Epithelial cell of alveolus of lung (primary cell): ENCODE results near the gene EFCAB5. TPM values are rescaled to one million over a fixed set of nuclear protein-coding genes. Genes with fewer than 3 reads are reported as not detected.

Source experiments
- total RNA-seq: library from RNA; depleted of rRNA; stranded (reverse); fragments of >200 nt; gene quantifications from 2 replicates; pipeline ENCODE4 v1.2.1, GENCODE V29; 2015

The EFCAB5 gene
- not detected in 2 replicates for total RNA-seq

DNA sequence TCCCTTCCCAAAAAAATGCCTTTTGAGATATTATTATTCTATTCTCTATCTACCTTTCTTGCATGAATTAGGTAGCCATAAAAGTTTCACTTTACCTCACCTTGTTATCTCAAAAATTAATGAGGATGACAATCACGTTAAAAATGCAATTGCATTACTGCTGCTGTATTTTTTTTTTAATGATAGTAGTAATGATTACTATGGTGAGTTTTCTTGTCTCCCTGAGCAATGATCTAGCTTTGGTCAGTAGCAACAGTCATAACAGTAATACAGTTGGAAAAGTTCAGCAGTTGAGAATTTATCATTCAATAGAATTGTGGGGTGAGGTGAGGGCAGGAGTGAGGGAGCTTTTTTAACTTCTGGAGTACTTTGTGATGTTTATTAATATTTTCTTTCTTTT is at the start of gene EFCAB5:
Gene EFCAB5 (plus strand): TSS at position 301 of the 400 bp plus-strand sequence. CDS start 163 bp downstream, outside the sequence.

DNA sequence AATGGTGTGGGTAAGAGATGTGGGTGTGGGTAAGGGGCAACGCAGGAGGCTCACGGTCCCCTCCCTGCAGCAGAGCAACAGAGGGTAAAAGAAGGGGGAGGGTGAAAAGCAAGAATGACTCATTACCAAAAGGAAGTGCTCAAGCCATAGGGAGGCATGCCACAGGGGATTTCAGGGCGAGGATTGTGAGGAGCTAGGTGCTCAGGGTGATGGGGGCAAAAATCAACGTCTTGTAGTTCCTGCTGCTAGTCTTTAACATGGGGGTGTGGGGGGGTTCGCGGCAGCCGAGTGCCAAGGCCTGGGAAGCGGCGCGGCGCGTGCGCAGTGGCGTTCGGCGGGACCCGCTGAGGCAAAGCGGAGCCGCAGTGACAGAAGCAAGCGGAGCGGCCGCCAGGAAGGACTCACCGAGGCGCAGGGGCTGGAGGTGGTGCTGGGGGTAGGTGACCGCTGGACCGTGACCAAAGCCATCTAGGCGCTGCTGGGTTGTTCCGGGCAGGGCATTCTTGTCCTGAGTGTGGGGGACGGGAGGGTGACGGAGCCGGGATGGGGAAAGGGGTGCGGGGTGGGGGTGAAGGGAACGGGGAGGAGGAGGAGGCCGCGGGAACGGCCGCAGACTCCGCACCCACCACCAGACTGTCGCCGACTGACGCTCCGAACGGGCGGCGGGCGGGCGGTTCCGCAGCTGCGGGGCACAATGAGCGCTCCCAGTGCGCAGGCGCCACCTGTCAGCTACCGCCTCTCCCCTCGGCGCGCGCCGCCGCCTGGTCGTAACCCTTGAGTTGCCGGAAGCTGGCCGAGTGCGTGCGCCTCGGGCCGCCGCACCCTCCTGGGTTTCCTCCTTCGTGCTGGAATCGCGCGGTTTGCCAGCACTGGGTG is 11.7 kb upstream of the EFCAB5 start, which contains the start of gene SSH2:
Gene SSH2 (minus strand): TSS at position 696 of the 876 bp plus-strand sequence. CDS start 228 bp downstream, at position 468.

DNA sequence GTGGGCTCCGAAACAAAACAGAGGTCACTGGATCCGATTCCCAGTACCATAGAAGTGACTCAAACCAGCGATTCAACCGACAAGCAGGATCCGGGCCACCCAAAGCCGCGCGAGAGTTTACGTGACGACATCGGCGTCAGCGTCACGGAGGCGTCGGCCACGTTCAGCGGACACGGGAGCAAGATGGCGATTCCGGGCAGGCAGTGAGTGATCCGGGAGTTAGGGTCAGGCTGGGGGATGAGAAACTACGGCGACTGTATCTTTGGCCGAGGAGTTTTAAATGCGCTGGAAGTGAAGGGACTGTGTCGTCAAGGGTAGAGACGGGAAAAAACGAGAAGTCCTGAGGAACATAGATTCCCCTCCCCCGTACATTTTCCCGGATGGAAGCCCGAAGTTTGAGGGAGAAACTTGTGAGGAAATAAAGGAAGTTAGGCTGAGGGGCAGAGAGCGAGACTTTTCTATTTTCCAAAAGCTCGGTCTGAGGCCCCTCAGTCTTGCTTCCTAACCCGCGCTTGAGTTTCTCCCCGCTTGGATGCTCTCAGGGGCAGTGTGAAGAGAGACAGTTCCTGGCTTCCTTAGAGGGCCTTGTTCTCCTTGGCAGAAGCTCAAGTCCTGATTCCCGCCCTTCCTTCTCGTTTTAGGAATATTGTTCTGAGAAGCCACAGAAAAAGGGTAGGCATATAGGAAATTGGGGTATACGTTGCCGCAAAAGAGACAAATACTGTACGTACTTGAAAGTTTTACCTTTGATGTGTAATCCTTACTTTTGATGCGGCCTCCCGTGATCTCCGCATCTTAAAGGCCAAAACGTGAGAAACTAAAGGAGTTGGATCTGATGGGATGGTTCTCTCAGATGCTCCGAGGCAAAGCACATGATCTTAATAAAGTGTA is 175.5 kb downstream of the EFCAB5 start, which contains the start of gene NSRP1:
Gene NSRP1 (plus strand): TSS at position 156 of the 891 bp plus-strand sequence. CDS start 28 bp downstream, at position 184.

Other genes with a start within 250 kb of the EFCAB5 start
- 7.6 and 50.9 TPM in 2 replicates for gene SSH2, start 11.4 kb upstream of the EFCAB5 start, total RNA-seq
- gene NSRP1, start 175.2 kb downstream of the EFCAB5 start, total RNA-seq = 4.1 and 15.2 TPM in 2 replicates